ENCODE measurements around the gene PLOD3. TPM values are rescaled to one million over a fixed set of nuclear protein-coding genes. Genes with fewer than 3 reads are reported as not detected.

PLOD3 gene
- total RNA-seq, 1 experiment from 2014 or later = 48.3 TPM

- no peak for TF ChIP-seq NFYB (CRISPR knock-in tag; conservative IDR thresholded peaks at IDR 0.05; ENCODE audit: low read depth)
- TF ChIP-seq PREB (CRISPR knock-in tag; IDR thresholded peaks at IDR 0.05; ENCODE audit: borderline replicate concordance) = no peak
- no peak for TF ChIP-seq HMGA2 (CRISPR knock-in tag; IDR thresholded peaks at IDR 0.05)
- TF ChIP-seq ZNF263 (CRISPR knock-in tag; IDR thresholded peaks at IDR 0.05; ENCODE audit: low read depth) = no peak
- peak; percentile 83 for TF ChIP-seq HMGXB4 (CRISPR knock-in tag; IDR thresholded peaks at IDR 0.05)
- TF ChIP-seq MXD4 (CRISPR knock-in tag; IDR thresholded peaks at IDR 0.05; ENCODE audit: borderline replicate concordance) = no peak
- no peak for TF ChIP-seq ATF2 (CRISPR knock-in tag; IDR thresholded peaks at IDR 0.05; ENCODE audit: borderline replicate concordance, low read depth)
- no peak for TF ChIP-seq AFF4 (CRISPR knock-in tag; IDR thresholded peaks at IDR 0.05; ENCODE audit: borderline replicate concordance)
- TF ChIP-seq E2F4 (CRISPR knock-in tag; IDR thresholded peaks at IDR 0.05; ENCODE audit: borderline replicate concordance, low read depth) = no peak
- no peak for TF ChIP-seq GRHL2 (CRISPR knock-in tag; IDR thresholded peaks at IDR 0.05; ENCODE audit: insufficient replicate concordance, severe bottlenecking)
- TF ChIP-seq RELA (CRISPR knock-in tag; IDR thresholded peaks at IDR 0.05; ENCODE audit: borderline replicate concordance) = no peak
- no peak for TF ChIP-seq CREM (CRISPR knock-in tag; IDR thresholded peaks at IDR 0.05)
- TF ChIP-seq ESRRA (CRISPR knock-in tag; IDR thresholded peaks at IDR 0.05; ENCODE audit: borderline replicate concordance) = no peak
- TF ChIP-seq KAT7 (CRISPR knock-in tag; IDR thresholded peaks at IDR 0.05; ENCODE audit: borderline replicate concordance) = no peak; the same call in 1 of the 2 replicates
- TF ChIP-seq IRF2 (CRISPR knock-in tag; IDR thresholded peaks at IDR 0.05; ENCODE audit: borderline replicate concordance, low read depth) = no peak
- TF ChIP-seq ZNF532 (CRISPR knock-in tag; IDR thresholded peaks at IDR 0.05; ENCODE audit: borderline replicate concordance) = no peak
- TF ChIP-seq CREB1 (CRISPR knock-in tag; IDR thresholded peaks at IDR 0.05) = no peak
- peak; percentile 37; the same call in 1 of the 2 replicates for TF ChIP-seq ZNF281 (CRISPR knock-in tag; IDR thresholded peaks at IDR 0.05)
Observed at GRCh38 chr7:101217388-101218235, at the start of gene PLOD3, which contains the start of gene ZNHIT1 (continued).

Data from WTC11 (cell line).